ENCODE measurements around the gene PWWP2B.

PWWP2B gene

DNA sequence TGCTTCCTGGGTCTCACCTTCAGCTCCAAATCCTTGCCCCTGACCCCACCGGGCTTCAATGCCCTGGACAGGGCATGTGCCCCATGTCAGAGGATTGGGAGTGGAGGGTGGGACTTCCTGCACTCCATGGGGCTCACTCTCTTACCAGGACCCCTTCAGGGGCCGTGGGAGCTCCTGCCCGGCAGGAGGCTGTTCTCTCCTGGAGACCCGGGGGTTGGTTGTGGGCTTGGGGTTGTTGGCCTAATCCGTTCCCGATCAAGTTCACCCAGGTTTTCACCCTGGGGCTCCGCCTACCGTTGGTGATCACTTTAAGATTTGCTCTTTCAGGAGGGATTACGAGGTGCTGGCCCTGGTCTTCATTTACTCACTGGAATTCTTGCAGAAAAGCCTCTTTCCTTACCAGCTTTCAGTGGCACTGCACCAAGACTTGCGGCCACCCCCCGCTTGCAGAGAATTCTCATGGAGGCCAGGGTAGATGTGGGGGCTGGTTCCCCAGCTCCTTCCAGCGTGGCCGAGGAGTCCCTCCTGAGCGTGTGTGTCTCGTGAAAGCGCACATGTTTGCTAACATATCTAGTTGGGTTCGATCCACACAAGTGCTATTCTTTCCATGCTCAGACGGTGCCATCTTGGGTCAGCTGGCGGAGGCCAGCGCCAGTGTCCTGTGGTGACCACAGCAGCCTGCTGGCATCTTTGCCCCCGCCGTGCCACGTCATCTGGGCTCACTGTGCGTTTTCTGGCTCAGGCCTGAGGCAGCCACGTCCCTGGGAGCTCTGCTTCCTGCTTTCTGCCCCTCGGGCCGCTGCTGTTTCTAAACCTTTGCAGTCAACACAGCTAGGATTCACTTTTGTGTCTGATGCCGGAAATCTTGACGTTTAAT is 15.6 kb downstream of the PWWP2B start:
- H3K36me3 ChIP-seq (ENCODE audit: insufficient read depth, low read length), result peaks cover 3% of the 10 kb centered on the region
- no peak overlapping the region for H2AFZ ChIP-seq (ENCODE audit: low read depth, low read length)
- no peaks in the 10 kb centered on the region for H3K9me3 ChIP-seq (ENCODE audit: low read length)
- H3K4me1 ChIP-seq (ENCODE audit: insufficient read depth, low read length), result no peaks in the 10 kb centered on the region
- no peaks in the 10 kb centered on the region for H3K27me3 ChIP-seq (ENCODE audit: insufficient read depth, low read length)
- no peak overlapping the region for H3K4me3 ChIP-seq (ENCODE audit: low read length)

DNA sequence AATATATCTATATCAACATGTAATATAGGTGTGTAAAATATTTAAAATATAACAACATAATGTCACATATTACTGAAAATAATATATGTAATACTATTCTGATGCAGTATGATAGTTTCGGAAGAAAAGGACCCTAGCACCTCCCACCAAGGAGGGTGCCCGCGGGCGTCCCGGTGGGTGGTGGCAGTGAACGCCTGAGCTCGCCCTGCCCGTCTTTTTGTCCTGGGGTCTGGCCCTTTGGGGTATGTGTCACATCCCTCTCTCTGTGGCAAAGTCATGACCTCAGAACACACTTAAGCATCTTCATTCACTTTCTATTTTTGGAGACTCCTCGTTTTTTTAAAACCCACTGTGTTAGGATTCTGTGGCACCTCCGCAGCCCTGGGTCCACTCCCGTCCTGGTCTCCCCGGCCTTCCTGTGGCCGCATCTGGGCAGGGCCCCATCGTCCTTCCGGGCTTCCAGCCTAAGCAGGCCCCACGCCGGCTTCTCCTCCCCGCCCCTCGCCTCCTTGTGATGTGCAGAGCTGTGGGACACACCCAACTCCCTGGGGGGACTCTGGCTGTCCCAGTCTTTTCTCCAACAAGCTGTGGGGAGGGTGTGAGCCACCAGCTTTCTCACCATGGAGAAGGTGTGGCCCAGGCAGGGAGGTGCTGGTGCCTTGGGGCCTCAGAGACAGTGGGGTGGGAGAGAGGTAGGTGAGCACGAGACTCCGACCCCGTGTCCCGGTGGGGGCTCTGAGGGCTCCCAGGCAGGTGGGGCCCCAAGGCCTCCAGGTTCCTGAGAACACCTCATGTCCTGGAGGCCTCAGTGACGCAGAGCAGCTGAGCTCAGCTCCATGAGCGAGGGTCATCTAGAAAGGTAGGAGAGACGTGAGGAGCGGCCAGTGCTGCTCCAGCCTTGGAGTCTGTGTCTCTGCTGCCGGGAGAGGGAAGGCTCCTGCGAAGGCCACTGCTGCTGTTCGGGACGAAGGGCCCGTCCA is 16.5 kb downstream of the PWWP2B start:
- H2AFZ ChIP-seq (ENCODE audit: low read depth, low read length), result no peak overlapping the region
- H3K36me3 ChIP-seq (ENCODE audit: insufficient read depth, low read length), result peaks cover 3% of the 10 kb centered on the region
- no peaks in the 10 kb centered on the region for H3K4me1 ChIP-seq (ENCODE audit: insufficient read depth, low read length)
- H3K27me3 ChIP-seq (ENCODE audit: insufficient read depth, low read length), result no peaks in the 10 kb centered on the region
- H3K9me3 ChIP-seq (ENCODE audit: low read length), result no peaks in the 10 kb centered on the region
- no peak overlapping the region for H3K4me3 ChIP-seq (ENCODE audit: low read length)

DNA sequence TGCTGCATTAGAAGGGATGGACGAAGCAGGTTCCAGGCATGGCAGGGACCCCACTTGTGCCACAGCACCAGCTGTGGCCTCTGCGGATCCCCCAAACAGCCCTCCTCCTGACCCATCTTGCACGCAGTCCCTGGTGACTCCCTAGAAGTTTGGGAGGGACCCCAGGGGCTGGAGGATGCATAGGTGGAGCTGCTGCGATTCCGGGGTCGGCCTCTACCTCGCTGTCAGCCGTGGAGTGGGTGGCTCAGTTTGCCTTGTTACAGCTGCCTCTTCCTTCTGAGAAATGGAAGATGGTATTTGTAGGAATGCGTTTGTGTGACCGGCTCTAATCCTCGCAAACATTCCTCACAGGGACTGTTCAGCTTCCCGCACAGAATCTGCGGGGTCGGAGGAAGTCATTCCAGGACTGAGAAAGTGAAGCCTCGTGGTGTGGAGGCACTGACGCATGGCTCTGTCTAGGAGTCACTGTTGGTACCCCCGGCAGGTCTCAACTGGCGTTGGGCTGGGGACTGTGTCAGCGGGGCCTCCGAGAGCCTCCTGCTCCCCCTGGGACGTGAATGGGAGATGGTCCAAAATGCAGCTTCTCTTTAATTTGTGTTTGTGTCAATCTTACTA is 17.5 kb downstream of the PWWP2B start:
- no peaks in the 10 kb centered on the region for H3K9me3 ChIP-seq (ENCODE audit: low read length)
- H3K4me3 ChIP-seq (ENCODE audit: low read length), result no peak overlapping the region
- no peaks in the 10 kb centered on the region for H3K27me3 ChIP-seq (ENCODE audit: insufficient read depth, low read length)
- no peak overlapping the region for H2AFZ ChIP-seq (ENCODE audit: low read depth, low read length)
- H3K36me3 ChIP-seq (ENCODE audit: insufficient read depth, low read length), result peaks cover 3% of the 10 kb centered on the region
- no peaks in the 10 kb centered on the region for H3K4me1 ChIP-seq (ENCODE audit: insufficient read depth, low read length)

DNA sequence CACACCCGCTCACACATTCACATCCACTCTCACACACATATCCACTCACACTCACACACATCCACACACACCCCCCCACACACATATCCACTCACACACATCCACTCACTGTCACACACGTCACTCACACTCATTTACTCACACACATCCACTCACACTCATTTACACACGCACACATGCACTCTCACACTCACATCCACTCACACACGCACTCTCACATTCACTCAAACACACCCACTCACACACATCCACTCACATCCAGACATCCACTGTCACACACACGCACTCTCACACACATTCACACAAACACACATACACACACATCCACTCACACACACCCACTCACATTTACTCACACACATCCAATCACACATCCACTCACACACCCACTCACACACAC is 18.3 kb downstream of the PWWP2B start:
- Histone ChIP-seq H2AFZ (ENCODE audit: low read depth, low read length) (no peak overlapping the region), H3K9me3 (ENCODE audit: low read length) (no peaks in the 10 kb centered on the region), H3K4me1 (ENCODE audit: insufficient read depth, low read length) (no peaks in the 10 kb centered on the region), H3K36me3 (ENCODE audit: insufficient read depth, low read length) (peaks cover 3% of the 10 kb centered on the region), H3K4me3 (ENCODE audit: low read length) (no peak overlapping the region), H3K27me3 (ENCODE audit: insufficient read depth, low read length) (no peaks in the 10 kb centered on the region)

DNA sequence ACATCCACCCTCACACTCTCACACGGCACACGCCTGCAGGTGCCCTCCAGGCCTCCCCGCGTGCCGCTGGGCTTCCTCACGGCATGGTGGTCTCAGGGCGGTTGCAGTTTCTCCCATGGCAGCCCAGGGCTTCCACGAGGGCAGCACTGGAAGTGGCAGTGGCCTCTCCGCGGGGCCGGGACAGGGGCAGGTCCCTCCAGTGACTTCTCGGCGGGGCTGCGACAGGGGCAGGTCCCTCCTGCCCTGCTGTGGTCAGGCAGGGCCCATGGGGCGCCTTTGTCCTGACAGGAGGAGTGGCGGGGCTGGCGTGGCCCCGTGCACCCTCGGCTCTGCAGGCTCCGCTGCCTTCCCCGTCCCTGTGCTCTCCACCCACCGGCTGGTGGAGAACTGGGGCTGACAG is 19.0 kb downstream of the PWWP2B start:
- H3K4me1 ChIP-seq (ENCODE audit: insufficient read depth, low read length), result no peaks in the 10 kb centered on the region
- no peaks in the 10 kb centered on the region for H3K9me3 ChIP-seq (ENCODE audit: low read length)
- H2AFZ ChIP-seq (ENCODE audit: low read depth, low read length), result no peak overlapping the region
- H3K36me3 ChIP-seq (ENCODE audit: insufficient read depth, low read length), result peaks cover 3% of the 10 kb centered on the region
- no peak overlapping the region for H3K4me3 ChIP-seq (ENCODE audit: low read length)
- no peaks in the 10 kb centered on the region for H3K27me3 ChIP-seq (ENCODE audit: insufficient read depth, low read length)

- H3K4me3 ChIP-seq (ENCODE audit: low read length), result no peak overlapping the region
- peaks cover 3% of the 10 kb centered on the region for H3K36me3 ChIP-seq (ENCODE audit: insufficient read depth, low read length)
- H3K4me1 ChIP-seq (ENCODE audit: insufficient read depth, low read length), result peaks cover 5% of the 10 kb centered on the region
- no peak overlapping the region for H2AFZ ChIP-seq (ENCODE audit: low read depth, low read length)
- H3K27me3 ChIP-seq (ENCODE audit: insufficient read depth, low read length), result no peaks in the 10 kb centered on the region
- no peaks in the 10 kb centered on the region for H3K9me3 ChIP-seq (ENCODE audit: low read length)
These were observed 19.7 kb downstream of the PWWP2B start for GRCh38 chr10:132416566-132417256.

- Histone ChIP-seq H3K4me3 (ENCODE audit: low read length) (no peak overlapping the region), H3K27me3 (ENCODE audit: insufficient read depth, low read length) (no peaks in the 10 kb centered on the region), H2AFZ (ENCODE audit: low read depth, low read length) (no peak overlapping the region), H3K36me3 (ENCODE audit: insufficient read depth, low read length) (peaks cover 3% of the 10 kb centered on the region), H3K4me1 (ENCODE audit: insufficient read depth, low read length) (peaks cover 8% of the 10 kb centered on the region), H3K9me3 (ENCODE audit: low read length) (no peaks in the 10 kb centered on the region)
These were observed 20.4 kb downstream of the PWWP2B start for GRCh38 chr10:132417257-132417910.

- H3K27me3 ChIP-seq (ENCODE audit: insufficient read depth, low read length), result no peaks in the 10 kb centered on the region
- H3K36me3 ChIP-seq (ENCODE audit: insufficient read depth, low read length), result peaks cover 3% of the 10 kb centered on the region
- no peak overlapping the region for H3K4me3 ChIP-seq (ENCODE audit: low read length)
- peaks cover 8% of the 10 kb centered on the region for H3K4me1 ChIP-seq (ENCODE audit: insufficient read depth, low read length)
- H3K9me3 ChIP-seq (ENCODE audit: low read length), result no peaks in the 10 kb centered on the region
- H2AFZ ChIP-seq (ENCODE audit: low read depth, low read length), result no peak overlapping the region
These were observed 21.0 kb downstream of the PWWP2B start for GRCh38 chr10:132417957-132418441.

- Histone ChIP-seq H3K9me3 (ENCODE audit: low read length) (no peaks in the 10 kb centered on the region), H3K4me3 (ENCODE audit: low read length) (no peak overlapping the region), H3K4me1 (ENCODE audit: insufficient read depth, low read length) (peaks cover 8% of the 10 kb centered on the region), H3K27me3 (ENCODE audit: insufficient read depth, low read length) (no peaks in the 10 kb centered on the region), H2AFZ (ENCODE audit: low read depth, low read length) (no peak overlapping the region), H3K36me3 (ENCODE audit: insufficient read depth, low read length) (peaks cover 3% of the 10 kb centered on the region)
These were observed 21.8 kb downstream of the PWWP2B start for GRCh38 chr10:132418527-132419416.

GRCh38 chr10:132419538-132420468 is 22.8 kb downstream of the PWWP2B start:
- peaks cover 8% of the 10 kb centered on the region for H3K4me1 ChIP-seq (ENCODE audit: insufficient read depth, low read length)
- no peaks in the 10 kb centered on the region for H3K9me3 ChIP-seq (ENCODE audit: low read length)

More at GRCh38 chr10:132419538-132420468, 22.8 kb downstream of the PWWP2B start:
- H3K4me3 ChIP-seq (ENCODE audit: low read length), result no peak overlapping the region
- no peaks in the 10 kb centered on the region for H3K27me3 ChIP-seq (ENCODE audit: insufficient read depth, low read length)
- H3K36me3 ChIP-seq (ENCODE audit: insufficient read depth, low read length), result no peaks in the 10 kb centered on the region
- H2AFZ ChIP-seq (ENCODE audit: low read depth, low read length), result no peak overlapping the region
